GM19035 (cell line): Measurements from ENCODE around the gene AOAH.
"Not testable (repeated sequence)": the region's sequence is repeated elsewhere in the genome, so short reads cannot be mapped to it uniquely, and the experiment has no call there.

ENCODE experiments used
- ATAC-seq: cut with Tn5 transposase; IDR thresholded peaks from one replicate; pipeline ENCODE4 v1.9.1; 2021; ENCODE audit not compliant: unreplicated experiment

The AOAH gene

GRCh38 chr7:36659638-36660341 lies 64.5 kb downstream of the AOAH start:
- ATAC-seq, result no peak

GRCh38 chr7:36659172-36659516 lies 65.2 kb downstream of the AOAH start:
- ATAC-seq, result no peak

- no peak for ATAC-seq
Measured at GRCh38 chr7:36658335-36659171, 65.7 kb downstream of the AOAH start.

DNA sequence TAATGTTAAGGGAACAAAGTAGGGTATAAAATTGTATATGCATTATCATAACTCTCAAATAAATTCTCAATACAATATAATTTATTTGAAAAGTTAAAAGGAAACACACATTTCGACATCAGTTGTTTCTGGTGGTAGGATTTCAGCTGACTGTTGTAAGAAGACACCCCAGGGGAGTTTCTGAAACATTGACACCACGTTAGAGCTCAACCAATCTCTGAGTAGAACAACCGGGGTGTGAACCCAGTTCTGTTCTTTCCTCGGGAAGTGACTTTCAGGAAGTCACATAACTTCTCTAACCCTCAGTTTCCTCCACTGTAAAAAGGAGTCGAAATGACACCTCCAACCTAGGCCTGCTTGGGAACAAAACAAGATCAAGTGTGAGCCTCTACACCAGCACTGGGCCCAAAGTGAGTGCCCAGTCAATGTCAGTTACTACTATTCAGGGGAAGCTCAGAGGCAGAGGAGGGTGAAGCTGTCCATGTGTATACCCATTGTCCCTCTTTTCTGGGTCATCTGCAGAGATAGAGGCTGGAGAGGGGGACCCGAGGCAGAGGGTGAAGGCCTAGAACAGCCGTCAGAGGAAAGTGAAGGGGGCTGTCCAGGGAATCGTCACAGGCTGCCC lies 67.1 kb downstream of the AOAH start:
- ATAC-seq, result no peak

- ATAC-seq, result no peak
Measured at GRCh38 chr7:36654436-36654835, 69.9 kb downstream of the AOAH start.

GRCh38 chr7:36653663-36654355 lies 70.5 kb downstream of the AOAH start:
- ATAC-seq, result no peak

DNA sequence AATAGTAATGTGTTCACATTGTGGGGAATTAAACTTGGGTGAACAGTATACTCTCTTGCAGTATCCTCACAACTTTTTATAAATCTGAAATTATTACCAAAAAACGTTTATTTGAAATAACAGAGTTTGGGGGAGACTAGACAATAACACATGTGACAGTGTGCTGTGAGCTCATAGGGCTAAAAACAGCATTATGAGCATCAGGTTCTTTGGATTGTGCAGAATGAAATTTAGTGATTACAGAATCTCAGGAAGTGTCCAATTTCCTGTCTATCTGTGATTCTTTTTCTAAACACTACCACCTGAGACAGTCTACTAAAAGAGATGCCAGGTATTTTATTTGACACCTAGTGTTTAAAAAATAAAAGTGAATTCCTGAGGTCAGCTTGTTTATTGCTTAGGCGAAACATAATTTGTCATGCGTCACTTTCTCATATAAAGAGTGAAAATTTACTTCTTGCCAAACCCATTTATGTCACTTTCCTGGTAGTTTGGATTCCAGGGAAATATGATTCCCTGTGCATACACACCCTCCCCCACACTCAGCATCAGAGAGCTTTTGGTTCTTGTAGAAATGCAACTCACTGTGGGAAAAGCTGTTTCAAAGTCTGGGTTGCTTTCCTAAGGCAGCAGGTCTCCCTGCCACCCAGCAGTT lies 71.2 kb downstream of the AOAH start:
- ATAC-seq, result no peak

- ATAC-seq, result no peak
Measured at GRCh38 chr7:36652431-36652830, 71.9 kb downstream of the AOAH start.

DNA sequence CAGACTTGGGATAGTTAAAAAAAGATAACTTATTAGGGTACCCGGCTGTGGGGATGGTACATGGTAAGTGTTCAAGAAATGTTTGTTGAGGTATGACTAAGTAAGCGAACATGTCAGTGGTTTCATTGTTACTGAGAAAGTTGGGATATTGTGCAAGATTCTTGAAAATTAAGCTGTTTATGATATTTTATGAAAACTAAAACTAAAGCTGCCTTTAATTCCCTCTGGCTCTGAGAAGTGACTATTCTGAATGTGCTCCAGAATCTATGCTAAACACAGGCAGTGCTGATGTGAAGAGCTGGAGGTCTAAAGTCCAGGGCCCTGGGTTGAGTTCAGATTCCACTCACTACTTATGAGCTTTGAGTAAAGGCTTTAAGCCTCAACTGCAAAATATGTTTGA lies 72.9 kb downstream of the AOAH start:
- no peak for ATAC-seq

GRCh38 chr7:36650766-36651312 lies 73.5 kb downstream of the AOAH start:
- ATAC-seq, result no peak

DNA sequence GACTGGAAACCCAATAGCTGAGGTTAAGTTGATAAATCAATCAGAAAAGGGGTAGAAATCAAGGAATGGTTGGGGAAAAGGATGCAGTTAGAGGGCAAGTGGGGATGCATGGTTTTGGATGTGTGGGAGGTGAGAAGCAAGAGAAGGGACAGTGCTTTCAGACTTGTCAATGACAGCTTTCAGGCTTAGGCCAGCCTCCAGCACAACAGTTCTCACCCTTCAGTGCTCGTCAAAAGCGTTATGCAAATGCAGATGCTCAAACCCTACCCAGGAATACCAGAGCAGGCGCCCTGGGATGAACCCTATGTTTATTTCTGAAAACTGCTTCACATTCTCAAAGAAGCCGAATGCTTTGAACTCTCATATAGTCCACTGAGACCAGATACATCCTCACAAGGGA lies 74.0 kb downstream of the AOAH start:
- no peak for ATAC-seq

- ATAC-seq, result not testable (repeated sequence)
Measured at GRCh38 chr7:36649319-36649718, 75.0 kb downstream of the AOAH start.

DNA sequence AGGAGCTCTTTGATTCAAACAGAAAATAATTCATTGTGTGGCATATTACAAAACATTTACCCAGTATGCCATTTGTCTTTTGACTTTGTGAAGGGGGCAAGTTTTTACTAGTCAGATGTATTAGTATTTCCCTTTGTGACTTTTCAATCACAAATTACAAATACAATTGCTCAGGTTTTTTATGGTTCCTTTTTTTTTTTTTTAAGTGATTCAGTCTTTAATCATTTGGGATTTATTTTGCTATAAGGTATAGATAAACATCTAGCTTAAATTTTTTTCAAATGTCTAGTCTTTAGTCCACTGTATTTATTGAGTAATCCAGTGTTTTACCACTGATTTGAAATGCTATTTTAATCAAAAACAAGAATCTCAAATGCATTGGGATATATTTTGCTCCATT lies 75.9 kb downstream of the AOAH start:
- no peak for ATAC-seq

DNA sequence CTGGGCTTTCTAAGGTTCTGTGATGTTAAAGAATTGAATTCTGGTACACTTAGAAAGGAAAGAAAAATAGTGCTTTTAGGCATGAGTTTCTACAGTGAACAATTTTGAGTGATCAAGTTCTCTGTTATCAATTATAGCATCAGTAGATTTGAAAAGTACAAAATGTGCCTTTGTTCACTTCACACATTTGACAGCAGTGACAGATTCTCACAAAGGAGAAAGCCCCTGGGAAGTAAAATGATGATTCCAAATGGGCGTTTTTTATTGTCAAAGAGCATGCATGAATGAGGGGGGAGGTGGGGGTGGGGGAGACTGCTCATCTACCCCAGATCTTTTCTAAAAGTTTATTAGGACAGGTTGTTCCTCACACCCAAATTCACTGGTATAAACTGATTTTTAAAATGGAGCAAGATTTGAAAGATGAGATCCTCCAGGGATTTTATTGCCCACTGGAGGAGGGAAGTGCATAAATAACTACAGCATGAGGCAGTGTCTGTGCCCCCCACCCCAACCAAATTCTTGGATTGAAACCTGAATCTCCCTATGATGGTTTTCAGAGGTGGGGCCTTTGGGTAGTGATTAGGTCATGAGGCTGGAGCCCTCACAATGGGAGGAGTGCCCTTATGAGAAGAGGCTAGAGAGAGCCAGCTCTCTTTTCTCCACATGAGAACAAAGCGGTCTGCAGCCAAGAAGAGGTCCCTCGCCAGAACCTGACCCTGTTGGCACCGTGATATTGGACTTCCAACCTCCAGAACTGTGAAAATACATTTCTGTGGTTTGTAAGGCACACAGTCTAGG lies 79.5 kb downstream of the AOAH start:
- no peak for ATAC-seq

GRCh38 chr7:36642414-36642813 lies 81.9 kb downstream of the AOAH start:
- no peak for ATAC-seq

DNA sequence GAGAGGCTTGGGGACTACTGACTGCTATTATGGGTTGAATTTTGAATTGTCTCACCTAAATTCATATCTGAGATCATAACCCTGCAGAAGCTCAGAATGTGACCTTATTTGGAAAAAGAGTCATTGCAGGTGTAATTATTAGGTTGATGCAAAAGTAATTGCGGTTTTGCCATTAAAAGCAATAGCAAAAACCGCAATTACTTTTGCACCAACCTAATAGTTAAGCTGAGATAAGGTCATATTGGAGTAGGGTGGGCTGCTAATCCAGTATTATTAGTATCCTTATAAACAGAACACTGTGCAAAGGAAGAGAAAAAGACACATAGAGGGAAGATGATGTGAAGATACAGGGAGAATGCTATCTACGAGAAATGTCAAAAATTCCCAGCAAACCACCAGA lies 82.3 kb downstream of the AOAH start:
- ATAC-seq, result no peak

DNA sequence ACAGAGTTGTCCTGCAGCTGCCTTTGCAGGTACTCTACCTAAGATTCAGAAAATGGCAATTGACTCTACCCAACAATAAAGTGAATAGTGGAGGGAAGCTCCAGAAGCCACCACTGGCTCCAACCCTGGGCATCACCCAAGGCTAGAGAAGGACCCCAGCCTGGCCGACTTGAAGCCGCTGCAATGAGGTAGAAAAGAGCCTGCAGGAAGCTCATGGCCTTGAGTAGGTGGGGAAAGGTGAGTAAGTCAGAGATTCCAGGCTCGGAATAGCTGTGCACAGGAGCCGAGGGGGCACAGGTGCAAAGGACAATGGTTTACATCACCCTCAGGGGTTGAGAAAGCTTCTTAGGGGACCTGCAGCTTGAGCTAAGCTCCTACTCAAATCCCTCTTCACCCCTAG lies 83.6 kb downstream of the AOAH start:
- ATAC-seq, result no peak

- no peak for ATAC-seq
Measured at GRCh38 chr7:36639826-36640225, 84.5 kb downstream of the AOAH start.

DNA sequence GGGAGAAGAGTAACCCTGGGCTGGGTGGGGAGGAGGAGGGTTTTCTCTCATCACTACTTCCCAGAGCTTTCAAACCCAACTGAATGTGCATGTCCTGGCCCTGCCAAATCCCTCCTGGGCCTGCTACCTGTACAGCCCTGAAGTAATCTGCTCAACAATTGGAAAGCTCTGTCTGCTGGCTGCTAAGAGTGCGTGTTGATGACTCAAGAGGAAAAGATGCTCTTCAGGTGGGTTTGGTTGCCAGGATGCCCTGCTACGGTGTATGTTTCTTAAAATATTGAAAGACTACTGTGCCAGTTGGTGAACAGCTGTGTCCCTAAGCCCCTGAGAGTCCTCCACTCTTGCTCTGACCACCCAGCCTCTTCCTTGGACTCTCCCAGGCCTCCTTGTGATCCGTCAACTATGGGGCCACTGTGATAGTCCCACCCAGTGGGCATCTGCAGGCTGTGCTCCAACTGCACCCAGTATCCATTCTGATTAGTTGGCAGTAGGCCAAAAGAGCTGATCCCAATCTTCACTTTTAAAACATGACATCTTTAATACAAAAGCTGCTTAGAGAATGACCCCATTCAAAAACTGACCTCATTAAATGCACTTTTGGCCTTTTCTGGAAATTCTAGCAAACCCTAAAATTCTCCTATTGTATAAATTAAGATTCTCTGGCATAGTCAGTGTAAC lies 85.6 kb downstream of the AOAH start:
- no peak for ATAC-seq
